Fibroblast of the aortic adventitia (primary cell): ENCODE results near the gene KLF13. TPM values are rescaled to one million over a fixed set of nuclear protein-coding genes. Genes with fewer than 3 reads are reported as not detected.

Source experiments
- DNase-seq: peaks from one replicate; pipeline ENCODE4 v3.0.0-alpha.2; 2010; ENCODE audit warnings: low read depth
- H3K4me3 ChIP-seq: 2 replicates; pipeline ENCODE4 v1.5.1; 2011; ENCODE audit warnings: low read depth, mild to moderate bottlenecking, control low read depth, low read length, moderate library complexity
- CTCF ChIP-seq: IDR thresholded peaks from 2 replicates; pipeline ENCODE4 v1.5.1; 2011; ENCODE audit warnings: mild to moderate bottlenecking, low read length, control low read depth, inconsistent platforms; ENCODE audit not compliant: insufficient read depth
- total RNA-seq: library from RNA; depleted of rRNA; stranded (reverse); fragments of >200 nt; gene quantifications from 2 replicates; pipeline ENCODE4 v1.2.3, GENCODE V29; 2012; ENCODE audit warnings: low replicate concordance

The KLF13 gene
- total RNA-seq, 1 donor = 40.4 TPM

GRCh38 chr15:31367021-31367729 is 40.5 kb downstream of the KLF13 start:
- TF ChIP-seq CTCF = no peak
- H3K4me3 ChIP-seq = no peak overlapping the region
- no peak for DNase-seq

GRCh38 chr15:31367730-31368344 is 41.2 kb downstream of the KLF13 start:
- TF ChIP-seq CTCF = no peak
- DNase-seq = no peak
- H3K4me3 ChIP-seq = no peak overlapping the region

- TF ChIP-seq CTCF = no peak
- H3K4me3 ChIP-seq = no peak overlapping the region
- no peak for DNase-seq
Observed at GRCh38 chr15:31369727-31370126, 43.1 kb downstream of the KLF13 start.

GRCh38 chr15:31371520-31372240 is 45.0 kb downstream of the KLF13 start:
- H3K4me3 ChIP-seq = no peak overlapping the region
- DNase-seq = no peak
- no peak for TF ChIP-seq CTCF

GRCh38 chr15:31372635-31373091 is 46.0 kb downstream of the KLF13 start:
- no peak overlapping the region for H3K4me3 ChIP-seq
- DNase-seq = peak; percentile 74
- no peak for TF ChIP-seq CTCF

GRCh38 chr15:31373096-31373865 is 46.6 kb downstream of the KLF13 start:
- no peak for DNase-seq
- H3K4me3 ChIP-seq = no peak overlapping the region
- no peak for TF ChIP-seq CTCF
